Type B pancreatic cell (in vitro differentiated cells): ENCODE results near the gene SLC2A9. TPM values are rescaled to one million over a fixed set of nuclear protein-coding genes. Genes with fewer than 3 reads are reported as not detected.
A peak's percentile ranks its signal among the peaks of the same experiment; 100 is the strongest.

Experiments
- DNase-seq: peaks from one replicate; pipeline ENCODE4 v3.0.0; 2021; ENCODE audit warnings: mixed read lengths; ENCODE audit not compliant: unreplicated experiment; ENCODE audit errors: extremely low spot score
- H3K27ac Mint-ChIP-seq: 2 replicates; pipeline ENCODE4 v1.8.0; 2021; ENCODE audit warnings: mild to moderate bottlenecking, mixed read lengths
- H3K27me3 Mint-ChIP-seq: 2 replicates; pipeline ENCODE4 v1.8.0; 2021; ENCODE audit warnings: mixed read lengths
- H3K36me3 Mint-ChIP-seq: 2 replicates; pipeline ENCODE4 v1.8.0; 2021; ENCODE audit warnings: mixed read lengths
- H3K4me1 Mint-ChIP-seq: one replicate; pipeline ENCODE4 v1.8.0; 2021; ENCODE audit warnings: mixed read lengths; ENCODE audit not compliant: unreplicated experiment
- H3K4me3 Mint-ChIP-seq: 2 replicates; pipeline ENCODE4 v1.8.0; 2021; ENCODE audit warnings: mild to moderate bottlenecking, mixed read lengths
- H3K9me3 Mint-ChIP-seq: 2 replicates; pipeline ENCODE4 v1.8.0; 2021; ENCODE audit warnings: mixed read lengths
- CTCF ChIP-seq: fragments of 200-600 bp; sonication (generic); conservative IDR thresholded peaks from 2 replicates; pipeline ENCODE4 v1.5.0; 2021; ENCODE audit warnings: antibody characterized with exemption, mild to moderate bottlenecking
- total RNA-seq: library from RNA; stranded (reverse); gene quantifications from 2 replicates; pipeline ENCODE4 v1.2.1, GENCODE V29; 2021; ENCODE audit warnings: low replicate concordance

Gene SLC2A9
- total RNA-seq, 1 donor from 2014 or later = 2.5 TPM

- no peak for TF ChIP-seq CTCF
- H3K9me3 Mint-ChIP-seq = no peaks in the 10 kb centered on the region
- H3K36me3 Mint-ChIP-seq = no peaks in the 10 kb centered on the region
- no peak overlapping the region for H3K27ac Mint-ChIP-seq
- peaks cover 11% of the 10 kb centered on the region for H3K27me3 Mint-ChIP-seq
- peak; percentile 49 for DNase-seq
- H3K4me1 Mint-ChIP-seq = peaks cover 4% of the 10 kb centered on the region
- no peak overlapping the region for H3K4me3 Mint-ChIP-seq
Observed at GRCh38 chr4:9943761-9944160, 77.5 kb downstream of the SLC2A9 start.

GRCh38 chr4:9942921-9943600 lies 78.2 kb downstream of the SLC2A9 start:
- Mint-ChIP-seq H3K36me3 (no peaks in the 10 kb centered on the region), H3K27ac (no peak overlapping the region), H3K4me1 (peaks cover 4% of the 10 kb centered on the region), H3K9me3 (no peaks in the 10 kb centered on the region), H3K4me3 (no peak overlapping the region), H3K27me3 (peaks cover 8% of the 10 kb centered on the region)
- TF ChIP-seq CTCF = no peak
- peak; percentile 58 for DNase-seq

GRCh38 chr4:9942139-9942538 lies 79.2 kb downstream of the SLC2A9 start:
- Mint-ChIP-seq H3K27ac (no peak overlapping the region), H3K36me3 (no peaks in the 10 kb centered on the region), H3K9me3 (no peaks in the 10 kb centered on the region), H3K4me3 (no peak overlapping the region), H3K27me3 (peaks cover 6% of the 10 kb centered on the region), H3K4me1 (no peaks in the 10 kb centered on the region)
- DNase-seq = no peak
- no peak for TF ChIP-seq CTCF

GRCh38 chr4:9940041-9940440 lies 81.3 kb downstream of the SLC2A9 start:
- no peak for DNase-seq
- peaks cover 15% of the 10 kb centered on the region for H3K27me3 Mint-ChIP-seq
- peaks cover 5% of the 10 kb centered on the region for H3K4me1 Mint-ChIP-seq
- H3K4me3 Mint-ChIP-seq = no peak overlapping the region
- no peaks in the 10 kb centered on the region for H3K9me3 Mint-ChIP-seq
- no peak for TF ChIP-seq CTCF
- no peak overlapping the region for H3K27ac Mint-ChIP-seq
- no peaks in the 10 kb centered on the region for H3K36me3 Mint-ChIP-seq

GRCh38 chr4:9938933-9939332 lies 82.4 kb downstream of the SLC2A9 start:
- no peak overlapping the region for H3K4me3 Mint-ChIP-seq
- no peak for TF ChIP-seq CTCF
- no peaks in the 10 kb centered on the region for H3K36me3 Mint-ChIP-seq
- no peaks in the 10 kb centered on the region for H3K9me3 Mint-ChIP-seq
- H3K27me3 Mint-ChIP-seq = peaks cover 18% of the 10 kb centered on the region
- no peak for DNase-seq
- peaks cover 5% of the 10 kb centered on the region for H3K4me1 Mint-ChIP-seq
- no peak overlapping the region for H3K27ac Mint-ChIP-seq

- no peak overlapping the region for H3K4me3 Mint-ChIP-seq
Observed at GRCh38 chr4:9937078-9937477, 84.2 kb downstream of the SLC2A9 start.

More at GRCh38 chr4:9937078-9937477, 84.2 kb downstream of the SLC2A9 start:
- TF ChIP-seq CTCF = no peak
- H3K27me3 Mint-ChIP-seq = peaks cover 22% of the 10 kb centered on the region
- DNase-seq = no peak
- no peaks in the 10 kb centered on the region for H3K36me3 Mint-ChIP-seq
- peaks cover 5% of the 10 kb centered on the region for H3K4me1 Mint-ChIP-seq
- no peaks in the 10 kb centered on the region for H3K9me3 Mint-ChIP-seq
- no peak overlapping the region for H3K27ac Mint-ChIP-seq
